GM12892 (cell line): ENCODE results near the gene PITPNC1.

Source experiments
- DNase-seq: peaks from one replicate; pipeline ENCODE4 v3.0.0; 2011; ENCODE audit not compliant: insufficient read length
- FAIRE-seq: peaks from 2 replicates; lab custom pipeline; 2011; peaks lifted over from hg19 to GRCh38; lab: Jason Lieb, UNC
- POLR2A ChIP-seq: IDR thresholded peaks from 2 replicates; pipeline ENCODE4 v1.6.1; 2011; ENCODE audit warnings: low read depth, low read length, control low read depth
- POLR2AphosphoS5 ChIP-seq: IDR thresholded peaks from 2 replicates; pipeline ENCODE4 v1.6.1; 2011; ENCODE audit warnings: low read depth, low read length, control low read depth
- TAF1 ChIP-seq: IDR thresholded peaks from 2 replicates; pipeline ENCODE4 v1.6.1; 2011; ENCODE audit warnings: low read depth, mild to moderate bottlenecking, control low read depth, low read length, borderline replicate concordance

The PITPNC1 gene

DNA sequence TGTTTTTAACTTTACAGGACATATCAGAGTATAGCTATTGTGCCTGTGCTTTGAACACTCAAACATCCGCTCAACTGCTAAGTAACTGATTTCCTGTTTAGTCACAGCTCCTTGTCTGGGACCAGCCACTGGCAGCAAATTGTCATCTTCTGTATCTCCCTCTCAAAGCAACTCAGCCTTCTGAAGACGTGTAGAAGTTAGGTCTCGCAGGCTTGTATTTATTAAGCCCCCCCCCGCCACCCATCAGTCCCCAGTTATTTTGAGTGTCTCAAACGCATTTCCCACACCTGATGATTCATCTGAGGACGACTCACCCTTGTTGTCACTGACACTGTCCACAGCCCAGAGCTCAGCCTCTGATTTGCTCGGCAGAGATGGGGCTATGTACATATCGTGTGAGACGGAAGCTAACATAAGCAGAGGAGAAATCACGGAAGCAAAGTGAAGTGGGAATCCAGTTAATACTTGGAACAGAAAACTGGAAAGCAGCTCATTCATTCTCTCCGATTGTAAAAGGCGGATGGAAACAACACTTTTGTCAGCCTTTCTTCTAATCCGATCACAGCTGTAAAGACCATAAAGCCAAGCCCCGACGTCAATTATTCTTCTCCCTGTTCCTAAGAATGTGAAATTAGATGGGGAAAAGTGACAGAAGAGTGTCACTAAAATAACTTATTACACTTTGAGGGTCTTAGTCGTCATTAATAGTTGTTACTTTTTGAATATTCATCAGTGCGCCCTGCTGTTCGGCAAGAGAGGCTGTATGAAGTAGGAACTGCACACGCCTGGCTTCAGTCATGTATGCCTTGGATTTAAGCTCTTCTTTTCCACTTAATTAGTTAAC, 64.2 kb downstream of the PITPNC1 start:
- FAIRE-seq (peak; percentile 92), DNase-seq (no peak)
- TF ChIP-seq POLR2A (no peak), TAF1 (no peak), POLR2AphosphoS5 (0 out of 2 replicates have a peak, but pooled peaks have one; percentile 43)

DNA sequence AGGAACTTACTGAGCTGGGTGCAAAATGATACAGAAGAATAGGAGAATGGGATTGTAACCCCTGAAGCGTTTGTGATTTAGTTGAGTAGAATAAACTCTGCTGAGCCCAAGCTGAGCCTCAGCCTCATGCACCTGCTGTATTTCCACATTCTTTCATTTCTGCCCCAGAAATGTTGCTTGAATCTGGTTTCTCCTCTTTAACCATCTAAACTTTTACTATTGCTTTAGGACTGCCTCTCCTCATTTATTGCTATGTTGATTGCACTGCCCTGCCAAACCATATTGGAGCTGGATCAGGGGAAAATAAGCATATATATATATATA, 64.8 kb downstream of the PITPNC1 start:
- no peak for FAIRE-seq
- DNase-seq: no peak
- TF ChIP-seq TAF1 (no peak), POLR2A (no peak), POLR2AphosphoS5 (no peak)

DNA sequence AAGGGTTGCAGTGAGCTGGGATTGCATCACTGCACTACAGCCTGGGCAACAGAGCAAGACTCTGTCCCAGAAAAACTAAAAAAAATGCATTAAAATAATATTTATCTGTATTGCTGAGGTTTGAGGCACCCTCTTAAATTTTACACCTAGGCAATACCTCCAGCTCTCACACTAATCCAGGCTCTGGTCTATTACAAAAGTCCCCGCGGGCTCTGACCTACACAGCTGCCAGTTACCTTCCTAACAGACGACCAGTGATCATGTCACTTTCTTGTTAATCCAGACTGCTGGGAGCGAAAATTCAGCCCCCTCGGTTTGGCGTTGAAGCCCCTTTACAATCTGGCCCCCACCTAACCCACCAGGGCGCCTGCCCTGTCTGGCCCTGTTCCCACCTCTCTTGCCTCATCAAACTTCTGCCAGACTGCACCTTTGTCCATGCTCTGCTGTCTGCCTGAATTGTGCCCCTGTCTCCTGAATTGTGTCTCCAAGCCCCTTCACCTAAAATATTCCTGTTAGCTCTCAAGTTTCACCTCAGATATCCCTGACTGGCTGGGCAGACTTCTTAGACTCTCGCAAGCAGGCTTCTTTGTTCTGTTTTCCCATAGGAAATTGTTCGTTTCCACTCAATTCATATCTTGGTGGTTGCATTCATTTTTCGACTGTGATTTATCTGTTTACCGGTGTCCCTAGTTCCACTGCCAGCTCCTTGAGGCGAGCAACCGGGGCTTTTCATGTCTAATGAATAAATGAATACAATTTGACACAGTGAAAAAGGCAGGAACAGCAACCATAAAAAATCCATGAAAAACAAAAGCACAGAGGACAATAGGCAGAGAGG, 65.9 kb downstream of the PITPNC1 start:
- DNase-seq: no peak
- no peak for TF ChIP-seq TAF1
- TF ChIP-seq POLR2A: no peak
- TF ChIP-seq POLR2AphosphoS5: no peak
- FAIRE-seq: no peak

DNA sequence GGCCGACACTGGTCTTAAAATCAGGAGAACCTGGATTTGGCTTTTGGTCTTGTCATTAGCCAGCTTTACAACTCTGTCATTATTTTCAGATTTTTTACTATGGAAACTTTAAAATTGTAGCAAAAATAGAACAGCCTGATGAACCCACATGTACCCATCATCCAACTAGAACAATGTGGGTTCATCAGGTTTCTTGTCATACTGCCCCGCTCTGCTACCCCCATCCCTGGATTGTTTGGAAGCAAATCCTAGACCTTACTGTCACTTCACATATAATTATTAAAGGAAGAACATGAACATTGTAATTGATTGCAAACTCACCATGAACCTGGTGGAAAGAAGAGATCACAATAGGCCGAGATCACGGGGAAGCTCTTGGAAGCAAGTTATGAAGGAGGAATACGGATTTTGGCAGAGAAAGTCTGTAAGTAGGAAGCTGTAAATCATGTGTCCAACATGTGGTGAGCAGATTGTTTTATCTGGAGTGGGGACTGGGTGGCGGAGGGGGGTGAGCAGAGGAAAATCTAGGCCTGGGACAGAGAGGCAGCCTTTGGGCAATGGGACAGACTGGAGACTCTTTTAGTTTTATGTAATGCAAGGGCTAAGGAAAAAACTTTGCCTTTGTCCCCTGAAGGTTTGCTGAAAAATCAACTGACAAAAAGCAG, 67.0 kb downstream of the PITPNC1 start:
- no peak for DNase-seq
- TF ChIP-seq TAF1 (no peak), POLR2A (no peak), POLR2AphosphoS5 (no peak)
- no peak for FAIRE-seq

DNA sequence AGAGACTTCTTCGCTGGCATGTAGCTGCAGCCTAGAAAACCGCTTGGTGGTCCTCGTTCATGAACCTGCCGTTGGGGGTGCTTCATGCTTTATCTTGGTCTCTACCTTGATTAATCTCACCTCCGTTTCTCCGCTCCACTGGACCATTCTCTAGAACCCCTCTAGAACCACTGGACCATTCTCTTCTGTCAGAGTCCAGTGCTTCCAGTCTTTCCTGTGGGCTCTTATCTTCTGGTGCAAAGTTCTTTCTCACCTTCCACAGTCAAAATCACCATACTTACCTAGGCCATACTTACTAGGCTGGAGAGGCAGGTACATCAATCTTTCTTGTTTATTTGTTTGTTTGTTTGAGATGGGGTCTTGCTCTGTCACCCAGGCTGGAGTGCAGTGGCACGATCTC, 71.4 kb downstream of the PITPNC1 start:
- FAIRE-seq: no peak

DNA sequence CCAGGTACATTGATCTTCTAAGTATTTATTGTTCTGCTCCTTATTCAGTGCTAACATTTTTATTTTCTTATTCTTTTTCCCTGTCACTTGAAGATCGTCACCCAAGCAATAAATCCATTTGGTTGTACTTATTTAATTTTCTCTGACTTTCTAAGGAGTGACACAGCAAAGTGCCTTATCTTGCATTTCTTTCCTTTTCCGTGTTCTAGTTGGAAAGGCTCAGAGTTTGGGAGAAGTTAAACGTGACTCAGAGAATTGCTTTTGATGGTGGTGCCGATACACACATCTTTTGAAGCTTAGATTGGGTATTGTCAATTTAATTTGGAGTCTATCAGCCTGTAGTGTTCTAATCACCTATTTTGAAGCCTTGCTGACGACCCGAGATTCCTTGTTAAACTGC, 72.0 kb downstream of the PITPNC1 start:
- FAIRE-seq: no peak
- TF ChIP-seq POLR2AphosphoS5 (no peak), TAF1 (no peak), POLR2A (no peak)
- DNase-seq: no peak

More for the DNA sequence above, 71.4 kb downstream of the PITPNC1 start:
- TF ChIP-seq POLR2AphosphoS5 (no peak), POLR2A (no peak), TAF1 (no peak)
- DNase-seq: no peak

DNA sequence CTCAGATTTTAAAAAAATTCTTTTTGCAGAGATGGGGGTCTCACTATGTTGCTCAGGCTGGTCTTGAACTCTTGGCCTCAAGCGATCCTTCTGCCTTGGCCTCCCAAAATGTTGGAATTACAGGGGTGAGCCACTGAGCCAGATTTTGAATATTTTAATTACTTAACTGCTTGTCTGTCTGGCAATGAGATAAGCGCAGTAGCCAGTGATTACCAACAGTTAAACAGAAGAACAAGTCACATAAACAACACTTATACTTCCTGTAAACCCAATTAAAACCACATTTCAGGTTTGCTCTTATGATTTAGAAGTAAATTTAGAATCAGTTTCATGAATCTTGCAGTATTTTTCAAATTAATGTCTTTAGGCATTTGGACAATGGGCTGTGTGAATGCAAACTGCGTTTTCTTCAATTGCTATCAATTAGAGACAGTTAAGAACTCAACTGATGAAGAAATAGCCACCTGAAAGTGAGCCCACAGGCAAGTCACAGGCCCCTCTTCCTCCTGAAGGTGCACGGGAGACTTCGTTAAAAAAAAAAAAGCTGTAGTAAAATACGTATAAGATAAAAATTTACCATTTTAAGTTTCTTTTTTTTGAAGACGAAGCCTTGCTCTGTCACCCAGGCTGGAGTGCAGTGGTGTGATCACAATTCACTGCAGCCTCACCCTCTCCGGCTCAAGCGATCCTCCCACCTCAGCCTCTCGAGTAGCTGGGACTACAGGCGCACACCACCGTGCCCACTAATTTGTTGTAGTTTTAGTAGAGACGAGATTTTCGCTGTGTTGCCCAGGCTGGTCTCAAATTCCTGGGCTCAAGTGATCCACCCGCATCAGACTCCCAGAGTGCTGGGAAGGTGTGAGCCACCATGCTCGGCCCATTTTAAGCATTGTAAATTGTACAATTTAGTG, 73.0 kb downstream of the PITPNC1 start:
- DNase-seq (no peak), FAIRE-seq (no peak)
- TF ChIP-seq POLR2AphosphoS5 (no peak), TAF1 (no peak), POLR2A (no peak)

DNA sequence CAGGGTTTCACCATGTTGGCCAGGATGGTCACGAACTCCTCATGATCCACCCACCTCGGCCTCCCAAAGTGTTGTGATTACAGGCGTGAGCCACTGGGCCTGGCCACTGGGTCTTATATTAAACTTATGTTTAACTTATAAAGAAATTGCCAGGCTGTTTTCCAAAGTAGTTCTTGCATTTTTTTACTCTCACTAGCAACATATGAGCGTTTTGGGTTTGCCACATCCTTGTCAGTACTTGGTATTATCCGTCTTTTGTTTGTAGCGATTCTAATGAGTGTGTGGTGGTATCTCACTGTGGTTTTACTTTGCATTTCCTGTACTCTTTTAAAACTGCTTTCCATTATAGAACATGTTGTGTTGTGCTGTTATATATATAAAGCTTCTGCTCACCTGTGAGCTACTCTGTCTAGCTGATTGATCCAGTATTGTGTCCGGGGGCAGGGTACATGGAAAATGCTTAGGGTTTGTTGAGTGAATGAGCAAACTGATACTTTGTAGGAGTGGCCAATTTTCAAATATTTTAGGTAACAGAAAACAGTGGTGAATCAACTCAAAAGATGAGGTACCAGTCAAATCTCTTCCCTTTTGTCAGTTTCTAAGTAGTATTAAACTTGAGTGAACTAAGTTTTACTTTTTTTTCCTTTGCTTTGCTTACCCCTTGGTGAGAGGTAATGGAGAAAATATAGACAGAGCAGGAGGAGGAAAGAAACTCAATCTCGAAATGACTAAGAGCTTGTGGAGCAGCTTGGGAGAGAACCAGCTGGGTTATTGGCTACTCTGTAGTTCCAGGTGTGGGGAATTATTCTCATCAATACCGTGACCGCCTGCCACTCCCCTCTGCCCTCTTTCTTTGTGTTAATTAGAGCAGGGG, 75.8 kb downstream of the PITPNC1 start:
- FAIRE-seq: peak; percentile 76
- DNase-seq: no peak
- no peak for TF ChIP-seq POLR2A
- no peak for TF ChIP-seq TAF1
- no peak for TF ChIP-seq POLR2AphosphoS5

DNA sequence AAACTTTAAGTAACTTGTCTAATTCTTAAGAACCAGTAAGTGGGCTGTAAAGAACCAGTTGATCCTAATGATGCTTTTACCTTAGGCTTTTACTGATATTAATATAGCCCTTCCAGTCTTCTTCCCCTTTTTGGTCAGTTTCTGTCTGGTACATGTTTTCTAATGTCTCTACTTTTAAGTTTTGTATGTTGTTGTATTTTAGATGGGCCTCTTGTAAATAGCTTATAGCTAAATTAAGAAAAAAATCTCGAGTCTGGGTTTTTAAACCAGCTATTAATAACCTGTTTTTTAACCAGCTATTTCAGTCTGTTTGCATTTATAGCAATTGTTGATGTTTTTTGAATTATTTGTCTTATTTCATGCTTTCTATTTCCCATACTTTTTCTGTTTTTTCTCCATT, 79.0 kb downstream of the PITPNC1 start:
- FAIRE-seq (no peak), DNase-seq (no peak)
- TF ChIP-seq TAF1: no peak
- no peak for TF ChIP-seq POLR2A
- TF ChIP-seq POLR2AphosphoS5: no peak

DNA sequence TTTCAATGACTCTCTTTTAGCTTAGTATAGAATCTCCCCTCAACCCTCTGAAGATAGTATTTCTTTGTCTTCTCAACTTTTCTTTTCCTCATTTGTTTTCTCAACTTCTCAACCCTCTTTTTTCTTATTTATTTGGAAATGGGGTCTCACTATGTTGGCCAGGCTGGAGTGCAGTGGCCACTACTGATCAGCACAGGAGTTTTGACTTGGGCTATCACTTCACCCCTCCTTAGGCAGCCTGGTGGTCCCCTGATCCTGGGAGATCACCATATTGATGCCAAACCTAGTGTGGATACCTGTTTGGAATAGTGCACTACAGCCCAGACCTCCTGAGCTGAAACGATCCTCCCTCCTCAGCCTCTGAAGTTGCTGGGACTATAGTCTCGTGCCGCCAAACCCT, 79.8 kb downstream of the PITPNC1 start:
- DNase-seq: no peak
- FAIRE-seq: no peak
- TF ChIP-seq TAF1: no peak
